HepG2 (cell line): ENCODE data around the gene STH. TPM values are rescaled to one million over a fixed set of nuclear protein-coding genes. Genes with fewer than 3 reads are reported as not detected.

ENCODE experiments used
- BORCS8-MEF2B ChIP-seq: sonication (generic); formaldehyde crosslinking; IDR thresholded peaks from 2 replicates; pipeline ENCODE4 v1.8.0; 2022; ENCODE audit warnings: mild to moderate bottlenecking, missing genetic modification reagents
- GZF1 ChIP-seq: sonication (generic); formaldehyde crosslinking; IDR thresholded peaks from 2 replicates; pipeline ENCODE4 v1.5.1; 2020; ENCODE audit warnings: mild to moderate bottlenecking, missing genetic modification reagents
- HNF1A ChIP-seq, 2 experiments: sonication (generic) in 1 of 2; formaldehyde crosslinking in 1 of 2; IDR thresholded peaks; 2 replicates each; pipeline versions ENCODE4 v1.4.0 to v1.6.1; 2016 to 2020; ENCODE audit warnings: borderline replicate concordance in 1 of 2, low read depth in 1 of 2, mild to moderate bottlenecking in 1 of 2, missing genetic modification reagents in 1 of 2
- MATR3 ChIP-seq: sonication (generic); formaldehyde crosslinking; IDR thresholded peaks from 2 replicates; pipeline ENCODE4 v1.4.0; 2020; ENCODE audit warnings: missing genetic modification reagents
- MEF2D ChIP-seq: sonication (generic); formaldehyde crosslinking; IDR thresholded peaks from 2 replicates; pipeline ENCODE4 v1.5.1; 2020; ENCODE audit warnings: mild to moderate bottlenecking, missing genetic modification reagents
- MTF1 ChIP-seq: sonication (generic); formaldehyde crosslinking; IDR thresholded peaks from 2 replicates; pipeline ENCODE4 v1.5.0; 2020; ENCODE audit warnings: missing genetic modification reagents
- NR2C2 ChIP-seq: sonication (generic); formaldehyde crosslinking; IDR thresholded peaks from 2 replicates; pipeline ENCODE4 v1.4.0; 2020; ENCODE audit warnings: missing genetic modification reagents, mild to moderate bottlenecking, moderate library complexity, borderline replicate concordance
- RBAK ChIP-seq: sonication (generic); formaldehyde crosslinking; IDR thresholded peaks from 2 replicates; pipeline ENCODE4 v1.5.1; 2020; ENCODE audit warnings: mild to moderate bottlenecking, missing genetic modification reagents
- ZBTB34 ChIP-seq: sonication (generic); formaldehyde crosslinking; IDR thresholded peaks from 2 replicates; pipeline ENCODE4 v1.8.0; 2022; ENCODE audit warnings: mild to moderate bottlenecking, missing genetic modification reagents
- ZFX ChIP-seq: sonication (generic); formaldehyde crosslinking; IDR thresholded peaks from 2 replicates; pipeline ENCODE4 v1.4.0; 2020; ENCODE audit warnings: mild to moderate bottlenecking, low read depth, missing genetic modification reagents, moderate library complexity
- ZFY ChIP-seq: sonication (generic); formaldehyde crosslinking; IDR thresholded peaks from 2 replicates; pipeline ENCODE4 v1.4.0; 2020; ENCODE audit warnings: missing genetic modification reagents
- ZMAT5 ChIP-seq: sonication (generic); formaldehyde crosslinking; IDR thresholded peaks from 2 replicates; pipeline ENCODE4 v1.5.0; 2020; ENCODE audit warnings: mild to moderate bottlenecking, low read depth, missing genetic modification reagents, borderline replicate concordance
- ZNF138 ChIP-seq: sonication (generic); formaldehyde crosslinking; IDR thresholded peaks from 2 replicates; pipeline ENCODE4 v1.5.0; 2020; ENCODE audit warnings: mild to moderate bottlenecking, low read depth, missing genetic modification reagents
- ZNF24 ChIP-seq: fragments of 450-650 bp; IDR thresholded peaks from 2 replicates; pipeline ENCODE4 v1.6.1; 2017; ENCODE audit warnings: antibody characterized with exemption, mild to moderate bottlenecking
- ZNF274 ChIP-seq: sonication (generic); formaldehyde crosslinking; IDR thresholded peaks from 2 replicates; pipeline ENCODE4 v1.5.1; 2020; ENCODE audit warnings: mild to moderate bottlenecking, missing genetic modification reagents
- ZNF652 ChIP-seq: IDR thresholded peaks from 2 replicates; pipeline ENCODE4 v1.6.1; 2016; ENCODE audit warnings: low read depth, borderline replicate concordance
- ZNF839 ChIP-seq: sonication (generic); formaldehyde crosslinking; IDR thresholded peaks from 2 replicates; pipeline ENCODE4 v1.4.0; 2020; ENCODE audit warnings: missing genetic modification reagents, mild to moderate bottlenecking, borderline replicate concordance
- polyA plus RNA-seq, 8 experiments: library from polyadenylated mRNA; depleted of rRNA in 3 of 8; stranded (reverse) in 7 of 8; unstranded in 1 of 8; fragments of >200 nt; fragmentation: Illumina TruSeq in 4 of 8; extraction: Trizol in 4 of 8; gene quantifications; 2 replicates each; pipeline versions ENCODE4 v1.2.1 to v1.2.3, GENCODE V29; 2011 to 2016; ENCODE audit warnings: low read depth in 4 of 8, missing spikeins in 1 of 8, mixed read lengths in 1 of 8; ENCODE audit not compliant: insufficient read depth in 1 of 8
- total RNA-seq, 5 experiments: library from RNA; depleted of rRNA; stranded (reverse); fragments of >200 nt; fragmentation: Illumina TruSeq; extraction: Trizol; gene quantifications; 2 replicates each; pipeline ENCODE4 v1.2.3, GENCODE V29; 2016; ENCODE audit warnings: low read depth in 1 of 5
- TF ChIP-seq, protein P1 (sequence below): sonication (generic); formaldehyde crosslinking; conservative IDR thresholded peaks from 2 replicates; pipeline ENCODE4 v1.5.0; 2020; ENCODE audit warnings: missing genetic modification reagents
- TF ChIP-seq, protein P2 (sequence below): sonication (generic); formaldehyde crosslinking; IDR thresholded peaks from 2 replicates; pipeline ENCODE4 v1.9.0; 2021; ENCODE audit warnings: missing genetic modification reagents, mild to moderate bottlenecking, borderline replicate concordance

STH gene
- total and polyA plus RNA-seq, 2 of the 13 experiments (the other 11 are each of a cell fraction or from before 2014, with no cell fraction given), result not detected

GRCh38 chr17:46003907-46004748 lies 5.1 kb downstream of the STH start (continued):
- TF ChIP-seq ZFX (CRISPR knock-in tag), result peak; percentile 65
- TF ChIP-seq NR2C2 (CRISPR knock-in tag), result peak; percentile 57; the same call in 1 of the 2 replicates
- no peak for TF ChIP-seq MTF1 (CRISPR knock-in tag)
- TF ChIP-seq, protein P1, sequence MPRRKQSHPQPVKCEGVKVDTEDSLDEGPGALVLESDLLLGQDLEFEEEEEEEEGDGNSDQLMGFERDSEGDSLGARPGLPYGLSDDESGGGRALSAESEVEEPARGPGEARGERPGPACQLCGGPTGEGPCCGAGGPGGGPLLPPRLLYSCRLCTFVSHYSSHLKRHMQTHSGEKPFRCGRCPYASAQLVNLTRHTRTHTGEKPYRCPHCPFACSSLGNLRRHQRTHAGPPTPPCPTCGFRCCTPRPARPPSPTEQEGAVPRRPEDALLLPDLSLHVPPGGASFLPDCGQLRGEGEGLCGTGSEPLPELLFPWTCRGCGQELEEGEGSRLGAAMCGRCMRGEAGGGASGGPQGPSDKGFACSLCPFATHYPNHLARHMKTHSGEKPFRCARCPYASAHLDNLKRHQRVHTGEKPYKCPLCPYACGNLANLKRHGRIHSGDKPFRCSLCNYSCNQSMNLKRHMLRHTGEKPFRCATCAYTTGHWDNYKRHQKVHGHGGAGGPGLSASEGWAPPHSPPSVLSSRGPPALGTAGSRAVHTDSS (CRISPR knock-in tag), result no peak
- TF ChIP-seq BORCS8-MEF2B (CRISPR knock-in tag), result peak; percentile 58; the same call in 1 of the 2 replicates
- peak; percentile 84 for TF ChIP-seq ZBTB34
- TF ChIP-seq ZNF839 (CRISPR knock-in tag), result peak; percentile 82; the same call in 1 of the 2 replicates
- no peak for TF ChIP-seq MATR3 (CRISPR knock-in tag)
- TF ChIP-seq HNF1A (IDR thresholded peaks at IDR 0.05; ENCODE audit: low read depth), result 0 out of 2 replicates have a peak, but pooled peaks have one; percentile 29
- TF ChIP-seq HNF1A (CRISPR knock-in tag; IDR thresholded peaks at IDR 0.05; ENCODE audit: borderline replicate concordance), result 0 out of 2 replicates have a peak, but pooled peaks have one; percentile 56
- peak; percentile 82; the same call in 1 of the 2 replicates for TF ChIP-seq MEF2D
- TF ChIP-seq, protein P2, sequence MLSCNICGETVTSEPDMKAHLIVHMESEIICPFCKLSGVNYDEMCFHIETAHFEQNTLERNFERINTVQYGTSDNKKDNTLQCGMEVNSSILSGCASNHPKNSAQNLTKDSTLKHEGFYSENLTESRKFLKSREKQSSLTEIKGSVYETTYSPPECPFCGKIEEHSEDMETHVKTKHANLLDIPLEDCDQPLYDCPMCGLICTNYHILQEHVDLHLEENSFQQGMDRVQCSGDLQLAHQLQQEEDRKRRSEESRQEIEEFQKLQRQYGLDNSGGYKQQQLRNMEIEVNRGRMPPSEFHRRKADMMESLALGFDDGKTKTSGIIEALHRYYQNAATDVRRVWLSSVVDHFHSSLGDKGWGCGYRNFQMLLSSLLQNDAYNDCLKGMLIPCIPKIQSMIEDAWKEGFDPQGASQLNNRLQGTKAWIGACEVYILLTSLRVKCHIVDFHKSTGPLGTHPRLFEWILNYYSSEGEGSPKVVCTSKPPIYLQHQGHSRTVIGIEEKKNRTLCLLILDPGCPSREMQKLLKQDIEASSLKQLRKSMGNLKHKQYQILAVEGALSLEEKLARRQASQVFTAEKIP (CRISPR knock-in tag), result no peak
- no peak for TF ChIP-seq ZNF652 (CRISPR knock-in tag)
- no peak for TF ChIP-seq ZMAT5 (CRISPR knock-in tag)
- TF ChIP-seq GZF1 (CRISPR knock-in tag), result no peak
- TF ChIP-seq ZNF274 (CRISPR knock-in tag), result 0 out of 2 replicates have a peak, but pooled peaks have one; percentile 22
- TF ChIP-seq ZNF24, result no peak
- peak; percentile 27 for TF ChIP-seq ZFY
- no peak for TF ChIP-seq ZNF138 (CRISPR knock-in tag)
- TF ChIP-seq RBAK (CRISPR knock-in tag), result no peak; the same call in 1 of the 2 replicates
